NCI-H345 treated with DMSO at 0.1 percent for 48 hours (cell line): ENCODE measurements around the gene ANKRD6.

ENCODE experiments used
- DNase-seq: peaks from one replicate; lab custom pipeline; 2025; ENCODE audit not compliant: unreplicated experiment; lab: John Stamatoyannopoulos, UW

The ANKRD6 gene

GRCh38 chr6:89682991-89683390 lies 250.0 kb downstream of the ANKRD6 start:
- DNase-seq, result no peak
